Lower leg skin (tissue), 4 donors: Measurements from ENCODE around the gene BNC1. TPM values are rescaled to one million over a fixed set of nuclear protein-coding genes. Genes with fewer than 3 reads are reported as not detected.
A peak's percentile ranks its signal among the peaks of the same experiment; 100 is the strongest.

Source experiments
- DNase-seq, 2 donors: peaks; one replicate each; pipeline ENCODE4 v3.0.0-alpha.2; 2019; ENCODE audit warnings: low spot score in 2 of 2
- H3K4me3 ChIP-seq: fragments of 200-600 bp; sonication (generic); 2 replicates; pipeline ENCODE4 v1.5.1; 2017; ENCODE audit warnings: mild to moderate bottlenecking, low read depth; ENCODE audit not compliant: poor library complexity, severe bottlenecking
- CTCF ChIP-seq, 3 donors: fragments of 450-650 bp; IDR thresholded peaks; one replicate each; pipeline ENCODE4 v1.5.1; 2016; ENCODE audit warnings: antibody characterized with exemption in 3 of 3, mild to moderate bottlenecking in 3 of 3, moderate library complexity in 2 of 3
- POLR2A ChIP-seq, 2 donors: fragments of 450-650 bp; IDR thresholded peaks; one replicate each; pipeline ENCODE4 v1.6.1; 2016 to 2017; ENCODE audit warnings: antibody characterized with exemption in 2 of 2, mild to moderate bottlenecking in 1 of 2, moderate library complexity in 1 of 2
- WGBS, 2 donors: methylation state at CpG; one replicate each; pipeline ENCODE4 v1.1.5; 2018; 5-methylcytosine and 5-hydroxymethylcytosine counted together
- intact Hi-C: fragments of 100-400 bp; cut with DNase I; formaldehyde crosslinking; loops from one replicate; pipeline ENCODE4 v1.15.0; 2023; ENCODE audit warnings: low total_unique reads
- total RNA-seq, 4 donors: library from RNA; depleted of rRNA; stranded (reverse); fragments of >200 nt; gene quantifications; one replicate each; pipeline ENCODE4 v1.1.0, GENCODE V29; 2016

Gene BNC1
- total RNA-seq, 4 donors from 2014 or later: 26.2 to 31.6 (median 28.8) TPM

GRCh38 chr15:83285979-83286553 is 1.6 kb upstream of the BNC1 start:
- intact Hi-C loops: no loop called here
- TF ChIP-seq POLR2A (IDR thresholded peaks at IDR 0.05) (no peak), CTCF (IDR thresholded peaks at IDR 0.05) (no peak)
- no peak for DNase-seq
- H3K4me3 ChIP-seq: no peak overlapping the region
- WGBS, 2 donors: 52 to 71% methylated on average over 9 of the region's 9 CpGs

GRCh38 chr15:83285284-83285978 is 967 bp upstream of the BNC1 start:
- TF ChIP-seq CTCF (IDR thresholded peaks at IDR 0.05): no peak
- TF ChIP-seq POLR2A (IDR thresholded peaks at IDR 0.05): no peak
- H3K4me3 ChIP-seq: no peak overlapping the region
- 38 to 63% methylated on average over 19 of the region's 19 CpGs for WGBS, 2 donors
- no peak for DNase-seq
- intact Hi-C loops: no loop called here

GRCh38 chr15:83283813-83284558 is 478 bp downstream of the BNC1 start:
- intact Hi-C loops: no loop called here
- DNase-seq: no peak
- TF ChIP-seq POLR2A (IDR thresholded peaks at IDR 0.05) (no peak), CTCF (IDR thresholded peaks at IDR 0.05) (no peak)
- WGBS, 2 donors: 1 to 2% methylated on average over 36 to 41 of the region's 80 CpGs
- peak overlapping the region; percentile 23 for H3K4me3 ChIP-seq

GRCh38 chr15:83283138-83283812 is 1.2 kb downstream of the BNC1 start:
- no peak for DNase-seq
- TF ChIP-seq POLR2A (IDR thresholded peaks at IDR 0.05) (no peak), CTCF (IDR thresholded peaks at IDR 0.05) (no peak)
- intact Hi-C loops: no loop called here
- WGBS, 2 donors: 2 to 3% methylated on average over 26 to 28 of the region's 70 CpGs
- H3K4me3 ChIP-seq: peak overlapping the region; percentile 23

GRCh38 chr15:83282776-83283137 is 1.7 kb downstream of the BNC1 start:
- TF ChIP-seq POLR2A (IDR thresholded peaks at IDR 0.05) (no peak), CTCF (IDR thresholded peaks at IDR 0.05) (no peak)
- no peak overlapping the region for H3K4me3 ChIP-seq
- 8 to 19% methylated on average over 9 to 10 of the region's 10 CpGs for WGBS, 2 donors

More at GRCh38 chr15:83282776-83283137, 1.7 kb downstream of the BNC1 start:
- DNase-seq: no peak
- intact Hi-C loops: no loop called here
